CD14-positive monocyte (primary cell): ENCODE data around the gene HEBP2. TPM values are rescaled to one million over a fixed set of nuclear protein-coding genes. Genes with fewer than 3 reads are reported as not detected.

Source experiments
- DNase-seq, 3 donors: peaks; one replicate each; pipeline ENCODE4 v3.0.0-alpha.2; 2011 to 2022
- H2AFZ ChIP-seq: 2 replicates; pipeline ENCODE4 v1.6.0; 2012; ENCODE audit warnings: mild to moderate bottlenecking, low read depth, low read length, inconsistent platforms; ENCODE audit not compliant: insufficient read depth, poor library complexity, severe bottlenecking
- H3K27ac ChIP-seq, 2 donors: 1 replicate in 1 of 2; 2 replicates in 1 of 2; pipeline ENCODE4 v1.5.1; 2012 to 2013; ENCODE audit warnings: low read length in 2 of 2, control low read depth in 1 of 2, inconsistent platforms in 1 of 2, low read depth in 1 of 2, mild to moderate bottlenecking in 1 of 2
- H3K27me3 ChIP-seq, 2 donors: one replicate each; pipeline versions ENCODE4 v1.6.0 to v1.6.1; 2011 to 2013; ENCODE audit warnings: low read length in 2 of 2; ENCODE audit not compliant: control insufficient read depth in 2 of 2, insufficient read depth in 2 of 2
- H3K36me3 ChIP-seq, 2 donors: replicated peaks in 1 of 2; 1 replicate in 1 of 2; 2 replicates in 1 of 2; pipeline versions ENCODE4 v1.5.1 to v1.6.1; 2012 to 2013; ENCODE audit warnings: low read length in 2 of 2, control low read depth in 1 of 2, inconsistent platforms in 1 of 2, mild to moderate bottlenecking in 1 of 2; ENCODE audit not compliant: insufficient read depth in 2 of 2, control insufficient read depth in 1 of 2
- H3K4me1 ChIP-seq, 2 donors: 1 replicate in 1 of 2; 2 replicates in 1 of 2; pipeline versions ENCODE4 v1.5.1 to v1.6.1; 2012 to 2013; ENCODE audit warnings: low read length in 2 of 2, control low read depth in 1 of 2, inconsistent platforms in 1 of 2, mild to moderate bottlenecking in 1 of 2, moderate library complexity in 1 of 2; ENCODE audit not compliant: insufficient read depth in 2 of 2, control insufficient read depth in 1 of 2
- H3K4me2 ChIP-seq: replicated peaks from 2 replicates; pipeline ENCODE3; 2012; ENCODE audit warnings: low read length, moderate library complexity, mild to moderate bottlenecking; ENCODE audit not compliant: poor library complexity, severe bottlenecking; ENCODE audit errors: extremely low read depth
- H3K4me3 ChIP-seq, 3 experiments: fragments of 200-600 bp in 1 of 3; sonication (generic) in 1 of 3; replicated peaks in 1 of 3; 1 replicate in 2 of 3; 2 replicates in 1 of 3; pipeline ENCODE4 v1.5.1; 2011 to 2013; ENCODE audit warnings: low read length in 3 of 3, mild to moderate bottlenecking in 3 of 3, control low read depth in 2 of 3, low read depth in 2 of 3, inconsistent platforms in 1 of 3, moderate library complexity in 1 of 3
- H3K79me2 ChIP-seq: 2 replicates; pipeline ENCODE4 v1.6.0; 2012; ENCODE audit warnings: mild to moderate bottlenecking, control low read depth, inconsistent platforms, low read length, moderate library complexity; ENCODE audit not compliant: insufficient read depth
- H3K9ac ChIP-seq: 2 replicates; pipeline ENCODE4 v1.6.0; 2017; ENCODE audit warnings: low read length, mild to moderate bottlenecking; ENCODE audit not compliant: insufficient read depth, poor library complexity, severe bottlenecking
- H3K9me3 ChIP-seq, 2 donors: replicated peaks in 1 of 2; 1 replicate in 1 of 2; 2 replicates in 1 of 2; pipeline versions ENCODE4 v1.5.1 to v1.6.1; 2012 to 2013; ENCODE audit warnings: low read length in 2 of 2, control low read depth in 1 of 2; ENCODE audit not compliant: control insufficient read depth in 1 of 2, insufficient read depth in 1 of 2
- H4K20me1 ChIP-seq: 2 replicates; pipeline ENCODE4 v1.6.0; 2012; ENCODE audit warnings: mild to moderate bottlenecking, low read length, control low read depth, moderate library complexity; ENCODE audit not compliant: insufficient read depth
- H3K27ac Mint-ChIP-seq, 7 donors: one replicate each; pipeline ENCODE4 v1.8.0; 2020; ENCODE audit warnings: mild to moderate bottlenecking in 7 of 7, mixed read lengths in 7 of 7, moderate library complexity in 6 of 7, inconsistent platforms in 2 of 7
- H3K27me3 Mint-ChIP-seq, 3 donors: one replicate each; pipeline ENCODE4 v1.8.0; 2021 to 2022; ENCODE audit warnings: low read depth in 3 of 3, mild to moderate bottlenecking in 3 of 3, mixed read lengths in 3 of 3, moderate library complexity in 3 of 3, inconsistent platforms in 1 of 3
- H3K36me3 Mint-ChIP-seq, 2 donors: one replicate each; pipeline ENCODE4 v1.8.0; 2020; ENCODE audit warnings: mixed read lengths in 2 of 2, inconsistent platforms in 1 of 2, mild to moderate bottlenecking in 1 of 2
- H3K4me1 Mint-ChIP-seq: one replicate; pipeline ENCODE4 v1.8.0; 2020; ENCODE audit warnings: mild to moderate bottlenecking, mixed read lengths
- H3K4me3 Mint-ChIP-seq, 2 donors: one replicate each; pipeline ENCODE4 v1.8.0; 2020; ENCODE audit warnings: mild to moderate bottlenecking in 2 of 2, mixed read lengths in 2 of 2, moderate library complexity in 1 of 2
- H3K9me3 Mint-ChIP-seq, 7 donors: one replicate each; pipeline ENCODE4 v1.8.0; 2020 to 2022; ENCODE audit warnings: mixed read lengths in 7 of 7, mild to moderate bottlenecking in 6 of 7, moderate library complexity in 6 of 7, inconsistent platforms in 2 of 7
- CTCF ChIP-seq: fragments of 200-600 bp; IDR thresholded peaks from one replicate; pipeline ENCODE4 v1.8.0; 2022; ENCODE audit warnings: antibody characterized with exemption, mild to moderate bottlenecking
- WGBS: methylation state at CpG from one replicate; pipeline ENCODE4 v1.1.5; 2013; ENCODE audit warnings: missing lambda C conversion rate; ENCODE audit not compliant: insufficient coverage; 5-methylcytosine and 5-hydroxymethylcytosine counted together
- intact Hi-C, 2 donors: fragments of 100-400 bp; cut with micrococcal nuclease; formaldehyde crosslinking; loops; one replicate each; pipeline versions ENCODE4 v1.15.0 to v1.15.1; 2023
- polyA plus RNA-seq, 3 donors: library from polyadenylated mRNA; depleted of rRNA in 1 of 3; unstranded in 2 of 3; stranded (reverse) in 1 of 3; fragments of 300-500 nt in 2 of 3; fragments of >200 nt in 1 of 3; fragmentation: Illumina TruSeq in 2 of 3; gene quantifications; 1 replicate in 2 of 3; 2 replicates in 1 of 3; pipeline ENCODE4 v1.2.3, GENCODE V29; 2012 to 2021

The HEBP2 gene
- polyA plus RNA-seq, 3 donors: 17.0 to 97.5 (median 96.8) TPM

- Mint-ChIP-seq H3K4me1 (peaks cover 7% of the 10 kb centered on the region), H3K27me3 (peaks cover 0 to 1% (median 0%) of the 10 kb centered on the region in 3 donors), H3K36me3 (peaks cover 0 to 7% of the 10 kb centered on the region in 2 donors), H3K4me3 (no peak overlapping the region), H3K27ac (no peak overlapping the region), H3K9me3 (peaks cover 0 to 3% (median 0%) of the 10 kb centered on the region in 7 donors)
- H3K79me2 ChIP-seq: no peaks in the 10 kb centered on the region
- intact Hi-C loops: no loop called here
- no peak overlapping the region for H3K4me3 ChIP-seq
- H3K4me1 ChIP-seq: peaks cover 0 to 9% of the 10 kb centered on the region in 2 donors
- H3K27me3 ChIP-seq: no peaks in the 10 kb centered on the region
- H3K9me3 ChIP-seq: no peaks in the 10 kb centered on the region
- no peak overlapping the region for H3K4me2 ChIP-seq
- no peak overlapping the region for H3K9ac ChIP-seq
- no peak overlapping the region for H2AFZ ChIP-seq
- no peaks in the 10 kb centered on the region for H4K20me1 ChIP-seq
- H3K27ac ChIP-seq: no peak overlapping the region
- H3K36me3 ChIP-seq: no peaks in the 10 kb centered on the region
- no peak for DNase-seq
- TF ChIP-seq CTCF: no peak
These were observed 40.0 kb downstream of the HEBP2 start for GRCh38 chr6:138443979-138444378.

- DNase-seq: no peak
- Mint-ChIP-seq H3K4me1 (peaks cover 1% of the 10 kb centered on the region), H3K27me3 (no peaks in the 10 kb centered on the region), H3K9me3 (peaks cover 0 to 3% (median 0%) of the 10 kb centered on the region in 7 donors), H3K4me3 (no peak overlapping the region), H3K36me3 (peaks cover 0 to 5% of the 10 kb centered on the region in 2 donors), H3K27ac (no peak overlapping the region)
- H3K9ac ChIP-seq: no peak overlapping the region
- H3K27ac ChIP-seq: no peak overlapping the region
- H3K4me2 ChIP-seq: no peak overlapping the region
- no peaks in the 10 kb centered on the region for H3K27me3 ChIP-seq
- H3K9me3 ChIP-seq: no peaks in the 10 kb centered on the region
- no peaks in the 10 kb centered on the region for H3K4me1 ChIP-seq
- no peak overlapping the region for H2AFZ ChIP-seq
- H3K79me2 ChIP-seq: no peaks in the 10 kb centered on the region
- no peaks in the 10 kb centered on the region for H4K20me1 ChIP-seq
- no peak overlapping the region for H3K4me3 ChIP-seq
- WGBS: 100% methylated on average over 3 of the region's 6 CpGs
- TF ChIP-seq CTCF: no peak
- intact Hi-C loops: no loop called here
- H3K36me3 ChIP-seq: no peaks in the 10 kb centered on the region
These were observed 42.8 kb downstream of the HEBP2 start for GRCh38 chr6:138446821-138447220.
